OCI-LY1 (cell line): ENCODE measurements around the gene ANKRD11.

Experiments
- CTCF ChIP-seq: fragments of 200-600 bp; sonication (generic), shearing (Covaris generic); IDR thresholded peaks from 2 replicates; pipeline ENCODE4 v1.5.1; 2017; ENCODE audit warnings: mild to moderate bottlenecking, antibody characterized with exemption, low read length, moderate library complexity, mixed read lengths
- EZH2 ChIP-seq: fragments of 200-600 bp; sonication (generic), shearing (Covaris generic); IDR thresholded peaks from 2 replicates; pipeline ENCODE4 v1.8.0; 2017; ENCODE audit warnings: borderline replicate concordance, mixed run types, mild to moderate bottlenecking, antibody characterized with exemption, low read length, moderate library complexity, mixed read lengths

GRCh38 chr16:89396156-89396555 lies 94.2 kb downstream of the ANKRD11 start:
- TF ChIP-seq CTCF = no peak
- TF ChIP-seq EZH2 = no peak
